Measurements from ENCODE around the gene BOLA3.
A peak's percentile ranks its signal among the peaks of the same experiment; 100 is the strongest.
"Not testable (repeated sequence)": the region's sequence is repeated elsewhere in the genome, so short reads cannot be mapped to it uniquely, and the experiment has no call there.

Gene BOLA3

GRCh38 chr2:74148457-74149246 lies 940 bp upstream of the BOLA3 start:
- DNase-seq = no peak

- no peak for DNase-seq
These were observed 584 bp downstream of the BOLA3 start for GRCh38 chr2:74146929-74147726.

GRCh38 chr2:74142340-74142739 lies 5.4 kb downstream of the BOLA3 start:
- no peak for DNase-seq

- DNase-seq = no peak
These were observed 8.9 kb downstream of the BOLA3 start for GRCh38 chr2:74138600-74139323.

- no peak for DNase-seq
These were observed 9.8 kb downstream of the BOLA3 start for GRCh38 chr2:74137651-74138599.

GRCh38 chr2:74131901-74132300 lies 15.8 kb downstream of the BOLA3 start:
- DNase-seq = no peak

- DNase-seq = no peak
These were observed 17.3 kb downstream of the BOLA3 start for GRCh38 chr2:74130211-74130995.

- DNase-seq = no peak
These were observed 19.5 kb downstream of the BOLA3 start for GRCh38 chr2:74128206-74128605.

- not testable (repeated sequence) for DNase-seq
These were observed 23.8 kb downstream of the BOLA3 start for GRCh38 chr2:74123955-74124354.

- DNase-seq = not testable (repeated sequence)
These were observed 25.9 kb downstream of the BOLA3 start for GRCh38 chr2:74121846-74122245.

- peak; percentile 26 for DNase-seq
These were observed 27.5 kb downstream of the BOLA3 start for GRCh38 chr2:74119912-74120825.

GRCh38 chr2:74119339-74119738 lies 28.4 kb downstream of the BOLA3 start:
- DNase-seq = no peak

GRCh38 chr2:74111380-74111779 lies 36.3 kb downstream of the BOLA3 start:
- DNase-seq = no peak

- DNase-seq = no peak
These were observed 37.2 kb downstream of the BOLA3 start for GRCh38 chr2:74110537-74110936.

GRCh38 chr2:74109551-74109950 lies 38.2 kb downstream of the BOLA3 start:
- DNase-seq = no peak

- no peak for DNase-seq
These were observed 40.6 kb downstream of the BOLA3 start for GRCh38 chr2:74107071-74107470.

- no peak for DNase-seq
These were observed 42.3 kb downstream of the BOLA3 start for GRCh38 chr2:74105413-74105812.

GRCh38 chr2:74104839-74105238 lies 42.9 kb downstream of the BOLA3 start:
- DNase-seq = no peak

- DNase-seq = no peak
These were observed 43.9 kb downstream of the BOLA3 start for GRCh38 chr2:74103763-74104162.

- no peak for DNase-seq
These were observed 45.2 kb downstream of the BOLA3 start for GRCh38 chr2:74102516-74102915.
